Gastrocnemius medialis (tissue), 4 donors: ENCODE data around the gene ITGA11.

ENCODE experiments used
- CTCF ChIP-seq, 5 experiments: fragments of 450-650 bp in 3 of 5; fragments of 200-600 bp in 2 of 5; sonication (generic) in 2 of 5; IDR thresholded peaks in 4 of 5; conservative IDR thresholded peaks in 1 of 5; 1 replicate in 4 of 5; 2 replicates in 1 of 5; pipeline ENCODE4 v1.5.1; 2016 to 2019; ENCODE audit warnings: antibody characterized with exemption in 5 of 5, mild to moderate bottlenecking in 3 of 5, moderate library complexity in 3 of 5
- POLR2A ChIP-seq, 2 donors: fragments of 450-650 bp; IDR thresholded peaks; one replicate each; pipeline ENCODE4 v1.6.1; 2017; ENCODE audit warnings: antibody characterized with exemption in 2 of 2, mild to moderate bottlenecking in 2 of 2, moderate library complexity in 2 of 2

GRCh38 chr15:68271854-68272471 is 160.0 kb downstream of the ITGA11 start:
- no peak for TF ChIP-seq CTCF (IDR thresholded peaks at IDR 0.05 in 4 of 5, conservative IDR thresholded peaks at IDR 0.05 in 1 of 5)
- peak; percentile 18 to 64 for TF ChIP-seq POLR2A (IDR thresholded peaks at IDR 0.05)
